ENCODE results near the gene HK3.

HK3 gene

GRCh38 chr5:176856746-176857145 lies 42.4 kb downstream of the HK3 start:
- H3F3A ChIP-seq (ENCODE audit: insufficient read depth, low read length), result no peaks in the 10 kb centered on the region
- no peak overlapping the region for H2AFZ ChIP-seq (ENCODE audit: low read length)
- no peak overlapping the region for H3K4me3 ChIP-seq (ENCODE audit: low read depth, low read length, poor library complexity, severe bottlenecking)
- H3K27ac ChIP-seq (ENCODE audit: low read depth, low read length, poor library complexity, severe bottlenecking), result no peak overlapping the region
- no peaks in the 10 kb centered on the region for H3K79me2 ChIP-seq (ENCODE audit: insufficient read depth, low read length)
- no peaks in the 10 kb centered on the region for H4K20me1 ChIP-seq (ENCODE audit: insufficient read depth, low read length)
- no peaks in the 10 kb centered on the region for H3K4me1 ChIP-seq (ENCODE audit: insufficient read depth, low read length, severe bottlenecking)
- no peaks in the 10 kb centered on the region for H3K36me3 ChIP-seq (ENCODE audit: insufficient read depth, low read length)
- no peak overlapping the region for H3K4me2 ChIP-seq (ENCODE audit: low read length)
- H3K9me2 ChIP-seq (ENCODE audit: low read depth, low read length), result no peaks in the 10 kb centered on the region
- H3K9ac ChIP-seq (ENCODE audit: low read length), result no peak overlapping the region
- H3K9me3 ChIP-seq (ENCODE audit: low read length), result no peaks in the 10 kb centered on the region
- H3K27me3 ChIP-seq (ENCODE audit: insufficient read depth, low read length), result peaks cover 12% of the 10 kb centered on the region
- TF ChIP-seq CTCF (IDR thresholded peaks at IDR 0.05; ENCODE audit: low read length) (no peak), EZH2 (IDR thresholded peaks at IDR 0.05; ENCODE audit: borderline replicate concordance, low read length) (no peak)

DNA sequence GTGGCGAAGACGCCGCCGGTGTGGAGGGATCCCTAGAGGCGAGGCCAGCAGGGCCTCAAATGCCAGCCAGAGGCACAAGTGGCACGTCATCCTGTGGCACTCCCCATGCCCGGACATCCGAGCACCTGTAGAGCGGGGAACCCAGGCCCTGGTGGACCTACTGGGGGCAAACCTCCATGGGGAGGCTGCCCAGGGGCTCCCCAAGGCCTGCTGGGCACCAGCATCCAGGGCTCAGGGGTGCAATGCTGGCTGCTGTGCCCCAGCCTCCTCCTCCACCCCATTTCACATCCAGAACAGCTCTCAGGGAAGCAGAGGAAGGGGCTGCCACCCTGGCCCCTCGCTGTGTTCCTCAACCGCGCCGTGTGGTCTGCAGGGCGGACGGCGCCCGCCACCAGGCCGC lies 43.5 kb downstream of the HK3 start:
- no peak overlapping the region for H3K4me3 ChIP-seq (ENCODE audit: low read depth, low read length, poor library complexity, severe bottlenecking)
- H3K36me3 ChIP-seq (ENCODE audit: insufficient read depth, low read length), result no peaks in the 10 kb centered on the region
- TF ChIP-seq EZH2 (IDR thresholded peaks at IDR 0.05; ENCODE audit: borderline replicate concordance, low read length), result no peak
- no peak for TF ChIP-seq CTCF (IDR thresholded peaks at IDR 0.05; ENCODE audit: low read length)
- no peaks in the 10 kb centered on the region for H3K9me2 ChIP-seq (ENCODE audit: low read depth, low read length)
- no peak overlapping the region for H3K4me2 ChIP-seq (ENCODE audit: low read length)
- no peak overlapping the region for H2AFZ ChIP-seq (ENCODE audit: low read length)
- H3K4me1 ChIP-seq (ENCODE audit: insufficient read depth, low read length, severe bottlenecking), result no peaks in the 10 kb centered on the region
- H3F3A ChIP-seq (ENCODE audit: insufficient read depth, low read length), result no peaks in the 10 kb centered on the region
- no peaks in the 10 kb centered on the region for H4K20me1 ChIP-seq (ENCODE audit: insufficient read depth, low read length)
- H3K9ac ChIP-seq (ENCODE audit: low read length), result no peak overlapping the region
- H3K27me3 ChIP-seq (ENCODE audit: insufficient read depth, low read length), result peaks cover 12% of the 10 kb centered on the region
- H3K27ac ChIP-seq (ENCODE audit: low read depth, low read length, poor library complexity, severe bottlenecking), result no peak overlapping the region
- H3K9me3 ChIP-seq (ENCODE audit: low read length), result no peaks in the 10 kb centered on the region
- H3K79me2 ChIP-seq (ENCODE audit: insufficient read depth, low read length), result no peaks in the 10 kb centered on the region

- no peaks in the 10 kb centered on the region for H3K9me3 ChIP-seq (ENCODE audit: low read length)
- no peak overlapping the region for H3K4me3 ChIP-seq (ENCODE audit: low read depth, low read length, poor library complexity, severe bottlenecking)
- no peaks in the 10 kb centered on the region for H3F3A ChIP-seq (ENCODE audit: insufficient read depth, low read length)
- H3K4me2 ChIP-seq (ENCODE audit: low read length), result no peak overlapping the region
- peaks cover 12% of the 10 kb centered on the region for H3K27me3 ChIP-seq (ENCODE audit: insufficient read depth, low read length)
- H4K20me1 ChIP-seq (ENCODE audit: insufficient read depth, low read length), result no peaks in the 10 kb centered on the region
- H3K36me3 ChIP-seq (ENCODE audit: insufficient read depth, low read length), result no peaks in the 10 kb centered on the region
- H2AFZ ChIP-seq (ENCODE audit: low read length), result no peak overlapping the region
- TF ChIP-seq CTCF (IDR thresholded peaks at IDR 0.05; ENCODE audit: low read length) (no peak), EZH2 (IDR thresholded peaks at IDR 0.05; ENCODE audit: borderline replicate concordance, low read length) (no peak)
- no peak overlapping the region for H3K9ac ChIP-seq (ENCODE audit: low read length)
- no peaks in the 10 kb centered on the region for H3K9me2 ChIP-seq (ENCODE audit: low read depth, low read length)
- H3K79me2 ChIP-seq (ENCODE audit: insufficient read depth, low read length), result no peaks in the 10 kb centered on the region
- H3K27ac ChIP-seq (ENCODE audit: low read depth, low read length, poor library complexity, severe bottlenecking), result no peak overlapping the region
- H3K4me1 ChIP-seq (ENCODE audit: insufficient read depth, low read length, severe bottlenecking), result no peaks in the 10 kb centered on the region
These were observed 45.0 kb downstream of the HK3 start for GRCh38 chr5:176854164-176854563.

Data from OCI-LY1 (cell line).